Stimulated activated CD4-positive, alpha-beta T cell treated with anti-CD3 and anti-CD28 coated beads, Interleukin-15, amount 100 ng/mL, for 48 hours (primary cell): ENCODE measurements around the gene RCOR2.
A peak's percentile ranks its signal among the peaks of the same experiment; 100 is the strongest.
"Not testable (repeated sequence)": the region's sequence is repeated elsewhere in the genome, so short reads cannot be mapped to it uniquely, and the experiment has no call there.

Experiments used
- DNase-seq, 2 donors: peaks; one replicate each; pipeline ENCODE4 v3.0.0-alpha.2; 2020; ENCODE audit warnings: low read depth in 2 of 2

The RCOR2 gene

GRCh38 chr11:63916837-63917691 is at the start of gene RCOR2:
Gene RCOR2 (minus strand): TSS chr11:63917164. CDS start chr11:63916456, 708 bp downstream.
- DNase-seq: peak; percentile 35 to 61

- DNase-seq: no peak
Observed at GRCh38 chr11:63966444-63966843, 49.5 kb upstream of the RCOR2 start.

GRCh38 chr11:63963895-63964294 is 46.9 kb upstream of the RCOR2 start:
- DNase-seq: not testable (repeated sequence)

- DNase-seq: no peak
Observed at GRCh38 chr11:63961608-63962412, 44.8 kb upstream of the RCOR2 start.

GRCh38 chr11:63958008-63958407 is 41.0 kb upstream of the RCOR2 start:
- DNase-seq: no peak

- DNase-seq: no peak
Observed at GRCh38 chr11:63952570-63952969, 35.6 kb upstream of the RCOR2 start.

- DNase-seq: no peak
Observed at GRCh38 chr11:63951779-63952536, 35.0 kb upstream of the RCOR2 start.

- DNase-seq: peak in 1 of 2 donors; percentile 34
Observed at GRCh38 chr11:63945477-63946163, 28.7 kb upstream of the RCOR2 start.

GRCh38 chr11:63944987-63945386 is 28.0 kb upstream of the RCOR2 start:
- DNase-seq: no peak

GRCh38 chr11:63942803-63943202 is 25.8 kb upstream of the RCOR2 start:
- no peak for DNase-seq

- no peak for DNase-seq
Observed at GRCh38 chr11:63941901-63942300, 24.9 kb upstream of the RCOR2 start.

- DNase-seq: no peak
Observed at GRCh38 chr11:63940786-63941185, 23.8 kb upstream of the RCOR2 start.

- DNase-seq: no peak
Observed at GRCh38 chr11:63939397-63939891, 22.5 kb upstream of the RCOR2 start.

GRCh38 chr11:63938479-63939396 is 21.8 kb upstream of the RCOR2 start, which contains the start of gene NAA40:
Gene NAA40 (plus strand): TSS chr11:63939002. CDS start chr11:63939097, 95 bp downstream.
- peak; percentile 91 to 93 for DNase-seq

GRCh38 chr11:63937713-63938478 is 20.9 kb upstream of the RCOR2 start:
- no peak for DNase-seq

GRCh38 chr11:63933459-63933858 is 16.5 kb upstream of the RCOR2 start:
- DNase-seq: no peak

- DNase-seq: no peak
Observed at GRCh38 chr11:63931876-63932275, 14.9 kb upstream of the RCOR2 start.

- DNase-seq: no peak
Observed at GRCh38 chr11:63931045-63931444, 14.1 kb upstream of the RCOR2 start.

- no peak for DNase-seq
Observed at GRCh38 chr11:63929616-63930015, 12.7 kb upstream of the RCOR2 start.
